Gastroesophageal sphincter (tissue), 4 donors: ENCODE results near the gene SGMS1. TPM values are rescaled to one million over a fixed set of nuclear protein-coding genes. Genes with fewer than 3 reads are reported as not detected.

Experiments
- ATAC-seq: fragments of 150-250 bp; one replicate; pipeline ENCODE4 v1.9.1; 2016; ENCODE audit warnings: mild to moderate bottlenecking, moderate library complexity
- H3K27ac ChIP-seq, 4 donors: fragments of 200-600 bp; sonication (generic) in 3 of 4; 1 replicate in 3 of 4; 2 replicates in 1 of 4; pipeline ENCODE4 v1.5.1; 2016 to 2019
- H3K27me3 ChIP-seq: fragments of 200-600 bp; sonication (generic); one replicate; pipeline ENCODE4 v1.5.1; 2019
- H3K36me3 ChIP-seq, 2 donors: fragments of 200-600 bp; sonication (generic); one replicate each; pipeline ENCODE4 v1.5.1; 2019; ENCODE audit warnings: control low read depth in 1 of 2
- H3K4me1 ChIP-seq, 3 donors: fragments of 200-600 bp; sonication (generic); 1 replicate in 2 of 3; 2 replicates in 1 of 3; pipeline ENCODE4 v1.5.1; 2016 to 2019; ENCODE audit warnings: control low read depth in 2 of 3
- H3K4me3 ChIP-seq, 2 donors: fragments of 200-600 bp; sonication (generic); one replicate each; pipeline ENCODE4 v1.5.1; 2019; ENCODE audit warnings: mild to moderate bottlenecking in 1 of 2, moderate library complexity in 1 of 2
- H3K9me3 ChIP-seq, 3 donors: fragments of 200-600 bp; sonication (generic); one replicate each; pipeline ENCODE4 v1.5.1; 2017 to 2019; ENCODE audit warnings: control low read depth in 2 of 3
- CTCF ChIP-seq, 4 experiments: fragments of 200-600 bp in 2 of 4; fragments of 450-650 bp in 2 of 4; sonication (generic) in 1 of 4; IDR thresholded peaks; one replicate each; pipeline ENCODE4 v1.5.1; 2017 to 2019; ENCODE audit warnings: antibody characterized with exemption in 4 of 4, mild to moderate bottlenecking in 2 of 4, moderate library complexity in 2 of 4
- EP300 ChIP-seq: sonication (generic); formaldehyde crosslinking; IDR thresholded peaks from one replicate; pipeline ENCODE4 v1.6.1; 2017; ENCODE audit warnings: antibody characterized with exemption, mild to moderate bottlenecking
- POLR2A ChIP-seq, 2 donors: fragments of 450-650 bp; IDR thresholded peaks; one replicate each; pipeline ENCODE4 v1.6.1; 2017; ENCODE audit warnings: antibody characterized with exemption in 2 of 2, mild to moderate bottlenecking in 2 of 2, moderate library complexity in 1 of 2
- POLR2AphosphoS5 ChIP-seq: sonication (generic); formaldehyde crosslinking; IDR thresholded peaks from one replicate; pipeline ENCODE4 v1.6.1; 2017; ENCODE audit warnings: antibody characterized with exemption
- WGBS, 2 donors: methylation state at CpG; one replicate each; pipeline ENCODE4 v1.1.5; 2018; ENCODE audit warnings: low coverage in 1 of 2; 5-methylcytosine and 5-hydroxymethylcytosine counted together
- total RNA-seq, 4 donors: library from RNA; depleted of rRNA; stranded (reverse); fragments of >200 nt; gene quantifications; one replicate each; pipeline ENCODE4 v1.1.0, GENCODE V29; 2016

The SGMS1 gene
- total RNA-seq, 4 donors from 2014 or later: 57.7 to 116 (median 66.1) TPM

- peaks cover 0 to 49% (median 20%) of the 10 kb centered on the region in 3 donors for H3K4me1 ChIP-seq
- peak overlapping the region; percentile 94 to 98 (median 96) for H3K27ac ChIP-seq
- no peaks in the 10 kb centered on the region for H3K27me3 ChIP-seq
- H3K9me3 ChIP-seq: no peaks in the 10 kb centered on the region
- WGBS, 2 donors: 0% methylated on average over 5 of the region's 88 CpGs; no CpG with 5 or more reads in 1 of the 2 donors
- ATAC-seq: peak; percentile 0
- TF ChIP-seq POLR2AphosphoS5 (no peak), CTCF (IDR thresholded peaks at IDR 0.05) (peak in 1 of 4 experiments; percentile 18)
- peaks cover 0 to 3% of the 10 kb centered on the region in 2 donors for H3K36me3 ChIP-seq
- H3K4me3 ChIP-seq: peak overlapping the region; percentile 68 to 87
Observed at GRCh38 chr10:50622706-50623662, 772 bp downstream of the SGMS1 start.

- peak; percentile 72 for ATAC-seq
- H3K4me1 ChIP-seq: peaks cover 0 to 49% (median 20%) of the 10 kb centered on the region in 3 donors
- 0% methylated on average over 5 to 9 of the region's 21 CpGs for WGBS, 2 donors
Observed at GRCh38 chr10:50621968-50622705, 1.6 kb downstream of the SGMS1 start.

GRCh38 chr10:50620899-50621298 is 2.9 kb downstream of the SGMS1 start:
- no peak overlapping the region for H3K4me3 ChIP-seq
- 73 to 74% methylated on average over 2 to 7 of the region's 7 CpGs for WGBS, 2 donors

More at GRCh38 chr10:50621968-50622705, 1.6 kb downstream of the SGMS1 start:
- peak in 1 of 4 experiments; percentile 31 for TF ChIP-seq CTCF (IDR thresholded peaks at IDR 0.05)
- TF ChIP-seq POLR2AphosphoS5: peak; percentile 85
- TF ChIP-seq POLR2A (IDR thresholded peaks at IDR 0.05): peak in 1 of 2 donors; percentile 28
- no peak for TF ChIP-seq EP300
- Histone ChIP-seq H3K27me3 (no peaks in the 10 kb centered on the region), H3K9me3 (no peaks in the 10 kb centered on the region), H3K36me3 (no peaks in the 10 kb centered on the region), H3K27ac (peak overlapping the region; percentile 94 to 98 (median 96)), H3K4me3 (peak overlapping the region; percentile 68 to 87)

DNA sequence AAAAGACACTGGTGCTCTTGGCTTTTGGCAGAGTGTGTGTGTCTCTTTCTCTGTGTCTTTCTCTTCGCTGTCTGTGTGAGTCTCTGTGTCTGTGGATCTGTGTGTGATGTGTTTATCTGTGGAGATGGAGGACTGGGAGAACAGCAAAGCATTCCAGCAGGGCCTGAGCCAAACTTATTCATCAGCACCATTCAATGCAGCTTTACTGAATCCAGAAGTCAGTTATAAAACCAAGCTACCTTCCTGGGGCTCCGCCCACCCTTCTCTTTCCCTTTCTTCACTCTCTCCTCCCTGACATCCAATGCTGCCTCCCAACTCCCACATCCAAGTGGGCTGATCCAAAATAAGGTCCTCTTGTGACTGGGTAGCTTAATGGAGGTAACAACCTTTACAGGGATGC is 3.9 kb downstream of the SGMS1 start:
- H3K4me3 ChIP-seq: no peak overlapping the region
- WGBS, 2 donors: 33 to 72% methylated on average over 2 of the region's 2 CpGs
- no peak for ATAC-seq
- H3K27me3 ChIP-seq: no peaks in the 10 kb centered on the region
- no peaks in the 10 kb centered on the region for H3K9me3 ChIP-seq
- H3K36me3 ChIP-seq: no peaks in the 10 kb centered on the region
- TF ChIP-seq CTCF (IDR thresholded peaks at IDR 0.05): no peak
- TF ChIP-seq POLR2AphosphoS5: no peak
- no peak for TF ChIP-seq EP300
- no peak for TF ChIP-seq POLR2A (IDR thresholded peaks at IDR 0.05)
- peak overlapping the region in 3 of 4 donors; percentile 42 to 98 (median 55) for H3K27ac ChIP-seq
- H3K4me1 ChIP-seq: peaks cover 0 to 52% (median 20%) of the 10 kb centered on the region in 3 donors

More at GRCh38 chr10:50620899-50621298, 2.9 kb downstream of the SGMS1 start:
- no peaks in the 10 kb centered on the region for H3K36me3 ChIP-seq
- no peaks in the 10 kb centered on the region for H3K9me3 ChIP-seq
- peaks cover 0 to 48% (median 20%) of the 10 kb centered on the region in 3 donors for H3K4me1 ChIP-seq
- no peaks in the 10 kb centered on the region for H3K27me3 ChIP-seq
- TF ChIP-seq POLR2A (IDR thresholded peaks at IDR 0.05) (no peak), POLR2AphosphoS5 (no peak), CTCF (IDR thresholded peaks at IDR 0.05) (no peak), EP300 (no peak)
- ATAC-seq: no peak
- H3K27ac ChIP-seq: peak overlapping the region in 3 of 4 donors; percentile 95 to 98 (median 97)
